Measurements from ENCODE around the gene FUZ.

Gene FUZ

GRCh38 chr19:49773663-49774350 is 39.3 kb downstream of the FUZ start:
- Histone ChIP-seq H3K4me3 (ENCODE audit: low read depth, low read length) (no peak overlapping the region), H3K36me3 (no peaks in the 10 kb centered on the region)
- TF ChIP-seq CTCF (IDR thresholded peaks at IDR 0.05; ENCODE audit: low read depth, low read length): no peak

GRCh38 chr19:49772850-49773432 is 40.2 kb downstream of the FUZ start:
- Histone ChIP-seq H3K9me3 (no peaks in the 10 kb centered on the region), H3K36me3 (no peaks in the 10 kb centered on the region), H3K4me1 (no peaks in the 10 kb centered on the region), H3K4me3 (ENCODE audit: low read depth, low read length) (no peak overlapping the region), H3K27me3 (no peaks in the 10 kb centered on the region)
- TF ChIP-seq CTCF (IDR thresholded peaks at IDR 0.05; ENCODE audit: low read depth, low read length): no peak
- DNase-seq: no peak

More at GRCh38 chr19:49773663-49774350, 39.3 kb downstream of the FUZ start:
- no peak for DNase-seq
- Histone ChIP-seq H3K4me1 (no peaks in the 10 kb centered on the region), H3K9me3 (no peaks in the 10 kb centered on the region), H3K27me3 (no peaks in the 10 kb centered on the region)

- DNase-seq: no peak
- no peak for TF ChIP-seq CTCF (IDR thresholded peaks at IDR 0.05; ENCODE audit: low read depth, low read length)
- Histone ChIP-seq H3K4me3 (ENCODE audit: low read depth, low read length) (no peak overlapping the region), H3K27me3 (no peaks in the 10 kb centered on the region), H3K9me3 (no peaks in the 10 kb centered on the region), H3K36me3 (no peaks in the 10 kb centered on the region), H3K4me1 (0 out of 2 replicates have a peak, but pooled peaks cover 3% of the 10 kb centered on the region)
These were observed 41.4 kb downstream of the FUZ start for GRCh38 chr19:49771674-49772139.

GRCh38 chr19:49770529-49770928 is 42.6 kb downstream of the FUZ start:
- DNase-seq: no peak
- TF ChIP-seq CTCF (IDR thresholded peaks at IDR 0.05; ENCODE audit: low read depth, low read length): no peak
- no peaks in the 10 kb centered on the region for H3K36me3 ChIP-seq
- H3K27me3 ChIP-seq: no peaks in the 10 kb centered on the region
- no peaks in the 10 kb centered on the region for H3K9me3 ChIP-seq
- no peak overlapping the region for H3K4me3 ChIP-seq (ENCODE audit: low read depth, low read length)
- H3K4me1 ChIP-seq: 0 out of 2 replicates have a peak, but pooled peaks cover 3% of the 10 kb centered on the region

- Histone ChIP-seq H3K36me3 (no peaks in the 10 kb centered on the region), H3K4me3 (ENCODE audit: low read depth, low read length) (peak overlapping the region; percentile 88), H3K9me3 (no peaks in the 10 kb centered on the region), H3K27me3 (no peaks in the 10 kb centered on the region), H3K4me1 (0 out of 2 replicates have a peak, but pooled peaks cover 3% of the 10 kb centered on the region)
- no peak for DNase-seq
- TF ChIP-seq CTCF (IDR thresholded peaks at IDR 0.05; ENCODE audit: low read depth, low read length): no peak
These were observed 45.0 kb downstream of the FUZ start for GRCh38 chr19:49767967-49768581.

GRCh38 chr19:49767381-49767780 is 45.7 kb downstream of the FUZ start:
- no peaks in the 10 kb centered on the region for H3K27me3 ChIP-seq
- H3K4me3 ChIP-seq (ENCODE audit: low read depth, low read length): peak overlapping the region; percentile 88
- H3K4me1 ChIP-seq: 0 out of 2 replicates have a peak, but pooled peaks cover 3% of the 10 kb centered on the region
- no peak for DNase-seq
- no peaks in the 10 kb centered on the region for H3K9me3 ChIP-seq
- TF ChIP-seq CTCF (IDR thresholded peaks at IDR 0.05; ENCODE audit: low read depth, low read length): no peak
- no peaks in the 10 kb centered on the region for H3K36me3 ChIP-seq
